ENCODE results near the gene HDAC4. TPM values are rescaled to one million over a fixed set of nuclear protein-coding genes. Genes with fewer than 3 reads are reported as not detected.

The HDAC4 gene
- total RNA-seq, 2 experiments from 2014 or later = 22.6 to 24.5 TPM

DNA sequence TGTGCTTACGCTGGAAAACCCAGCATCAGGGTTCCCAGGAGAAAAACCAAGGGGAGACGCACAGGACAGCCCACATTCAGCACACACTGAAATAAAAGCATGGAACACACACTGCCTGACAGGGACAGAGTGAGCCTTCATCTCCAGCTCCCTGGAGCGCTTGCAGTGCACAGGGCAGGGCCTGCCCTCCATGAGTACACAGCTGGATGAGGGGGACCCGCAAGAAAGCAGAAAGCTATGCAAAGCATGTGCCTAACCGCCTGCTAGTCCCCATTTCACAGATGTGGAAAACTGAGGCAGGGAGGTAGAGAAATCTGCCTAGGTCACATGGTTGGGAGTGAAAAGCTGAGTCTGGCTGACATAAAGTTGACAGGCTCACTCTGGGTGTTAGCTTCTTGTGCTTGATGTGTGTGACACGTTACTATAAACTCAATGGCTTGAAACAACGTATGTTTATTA is 187.1 kb downstream of the HDAC4 start:
- intact Hi-C loops (cut with micrococcal nuclease) = no loop called here
- Mint-ChIP-seq H3K27me3 (no peaks in the 10 kb centered on the region), H3K4me1 (ENCODE audit: low read depth) (peaks cover 55% of the 10 kb centered on the region), H3K4me3 (no peak overlapping the region), H3K27ac (no peak overlapping the region), H3K9me3 (no peaks in the 10 kb centered on the region), H3K36me3 (ENCODE audit: low read depth) (peaks cover 4% of the 10 kb centered on the region)
- ChIA-PET CTCF (interaction anchor here (1.2 kb wide), 1 partner anchor 8 kb away, joined by 3 read pairs; no protein-coding TSS in a partner anchor), POLR2A (interaction anchor here (1.0 kb wide), 1 partner anchor 114 kb away, joined by 3 read pairs; no protein-coding TSS in a partner anchor)
- ATAC-seq = no peak
- TF ChIP-seq, protein P1, sequence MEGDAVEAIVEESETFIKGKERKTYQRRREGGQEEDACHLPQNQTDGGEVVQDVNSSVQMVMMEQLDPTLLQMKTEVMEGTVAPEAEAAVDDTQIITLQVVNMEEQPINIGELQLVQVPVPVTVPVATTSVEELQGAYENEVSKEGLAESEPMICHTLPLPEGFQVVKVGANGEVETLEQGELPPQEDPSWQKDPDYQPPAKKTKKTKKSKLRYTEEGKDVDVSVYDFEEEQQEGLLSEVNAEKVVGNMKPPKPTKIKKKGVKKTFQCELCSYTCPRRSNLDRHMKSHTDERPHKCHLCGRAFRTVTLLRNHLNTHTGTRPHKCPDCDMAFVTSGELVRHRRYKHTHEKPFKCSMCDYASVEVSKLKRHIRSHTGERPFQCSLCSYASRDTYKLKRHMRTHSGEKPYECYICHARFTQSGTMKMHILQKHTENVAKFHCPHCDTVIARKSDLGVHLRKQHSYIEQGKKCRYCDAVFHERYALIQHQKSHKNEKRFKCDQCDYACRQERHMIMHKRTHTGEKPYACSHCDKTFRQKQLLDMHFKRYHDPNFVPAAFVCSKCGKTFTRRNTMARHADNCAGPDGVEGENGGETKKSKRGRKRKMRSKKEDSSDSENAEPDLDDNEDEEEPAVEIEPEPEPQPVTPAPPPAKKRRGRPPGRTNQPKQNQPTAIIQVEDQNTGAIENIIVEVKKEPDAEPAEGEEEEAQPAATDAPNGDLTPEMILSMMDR (IDR thresholded peaks at IDR 0.05) = no peak
- no peak for DNase-seq

DNA sequence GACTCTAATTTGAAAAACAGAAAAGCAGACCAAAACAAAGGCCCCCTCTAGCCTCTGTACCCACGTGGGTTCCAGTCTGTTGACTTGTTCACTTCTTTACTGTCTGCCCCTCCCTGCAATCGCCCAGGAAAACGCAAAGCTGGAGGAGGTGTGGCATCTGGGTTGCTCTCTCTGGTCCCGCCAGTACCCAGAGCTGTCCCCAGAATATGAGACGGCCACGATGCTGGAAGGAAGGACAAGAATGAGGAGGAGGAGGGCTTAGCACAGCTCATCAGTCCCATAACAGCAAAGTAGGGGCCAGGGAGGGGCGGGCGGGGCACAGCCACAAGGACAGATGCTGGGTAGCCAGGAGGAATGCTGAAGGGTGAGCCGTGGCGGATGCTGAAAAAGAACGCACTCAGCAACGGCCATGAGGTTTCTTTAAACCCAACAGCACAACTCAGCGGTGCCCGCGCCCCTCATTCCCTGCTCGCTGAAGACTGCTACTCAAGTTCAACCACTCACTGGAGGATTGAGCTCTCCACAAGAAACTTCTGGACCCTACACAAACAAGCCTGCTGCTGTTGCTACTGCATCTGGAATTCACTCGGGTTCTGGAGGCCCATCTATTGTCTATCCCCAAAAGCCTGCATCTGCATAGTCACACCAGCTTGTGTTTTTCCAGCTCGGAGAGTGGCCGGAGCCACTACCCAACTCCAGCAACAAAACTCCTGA is 187.7 kb downstream of the HDAC4 start:
- no peak overlapping the region for H3K4me3 Mint-ChIP-seq
- H3K27me3 Mint-ChIP-seq = no peaks in the 10 kb centered on the region
- no peaks in the 10 kb centered on the region for H3K9me3 Mint-ChIP-seq
- DNase-seq (no peak), ATAC-seq (no peak)
- peaks cover 55% of the 10 kb centered on the region for H3K4me1 Mint-ChIP-seq (ENCODE audit: low read depth)
- POLR2A ChIA-PET = interaction anchor here (0.9 to 2.6 kb wide), 3 partner anchors 11 to 115 kb away, joined by 3 to 7 read pairs (median 3); no protein-coding TSS in a partner anchor
- TF ChIP-seq, protein P1 (IDR thresholded peaks at IDR 0.05) = no peak
- H3K27ac Mint-ChIP-seq = no peak overlapping the region
- CTCF ChIA-PET = no interaction called here
- H3K36me3 Mint-ChIP-seq (ENCODE audit: low read depth) = peaks cover 4% of the 10 kb centered on the region
- intact Hi-C loops (cut with micrococcal nuclease) = no loop called here

DNA sequence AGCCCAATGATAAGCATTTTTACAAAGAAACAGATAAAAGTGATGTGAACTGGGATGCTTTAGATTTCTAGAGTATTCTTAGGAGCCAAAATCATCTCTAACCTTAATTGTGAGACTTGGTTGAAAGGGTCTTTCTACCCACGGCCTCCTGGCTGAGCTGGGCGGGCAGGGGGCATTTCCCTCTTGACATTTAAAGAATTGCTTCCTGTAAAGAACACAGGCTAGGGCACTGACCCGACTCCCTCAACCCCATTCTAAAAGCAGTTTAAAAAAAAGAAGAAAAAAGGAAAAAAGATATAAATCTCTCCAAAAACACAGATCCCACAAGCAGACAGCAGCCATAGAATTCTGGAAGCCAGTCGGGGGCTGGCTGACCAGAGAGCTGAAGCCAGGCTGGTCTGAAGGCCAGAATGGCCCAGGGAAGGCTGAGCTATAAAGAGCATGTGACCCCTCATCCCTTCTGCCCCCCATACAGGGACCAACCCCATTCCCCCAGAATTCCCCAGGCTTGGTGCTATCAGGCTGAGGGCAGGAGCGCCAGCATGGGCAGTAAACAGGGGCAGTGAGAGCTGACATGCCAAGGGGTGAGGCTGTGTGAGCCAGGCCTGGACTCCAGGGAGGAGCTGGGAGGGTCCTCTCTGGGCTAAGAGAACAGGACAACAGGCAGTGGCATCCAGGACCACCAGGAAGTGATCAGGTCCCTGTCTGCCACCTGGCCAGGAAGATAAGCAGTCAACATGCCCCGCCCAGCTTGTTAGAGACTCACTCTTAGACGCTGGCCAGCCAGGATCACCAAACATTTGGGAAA is 188.5 kb downstream of the HDAC4 start:
- Mint-ChIP-seq H3K4me1 (ENCODE audit: low read depth) (peaks cover 47% of the 10 kb centered on the region), H3K4me3 (no peak overlapping the region), H3K9me3 (no peaks in the 10 kb centered on the region), H3K27me3 (no peaks in the 10 kb centered on the region), H3K36me3 (ENCODE audit: low read depth) (peaks cover 4% of the 10 kb centered on the region), H3K27ac (no peak overlapping the region)
- DNase-seq (no peak), ATAC-seq (no peak)
- TF ChIP-seq, protein P1 (IDR thresholded peaks at IDR 0.05) = no peak
- intact Hi-C loops (cut with micrococcal nuclease) = no loop called here
- ChIA-PET POLR2A (interaction anchor here (0.9 to 2.6 kb wide), 3 partner anchors 9 to 16 kb away, joined by 3 to 7 read pairs (median 5); no protein-coding TSS in a partner anchor), CTCF (no interaction called here)

DNA sequence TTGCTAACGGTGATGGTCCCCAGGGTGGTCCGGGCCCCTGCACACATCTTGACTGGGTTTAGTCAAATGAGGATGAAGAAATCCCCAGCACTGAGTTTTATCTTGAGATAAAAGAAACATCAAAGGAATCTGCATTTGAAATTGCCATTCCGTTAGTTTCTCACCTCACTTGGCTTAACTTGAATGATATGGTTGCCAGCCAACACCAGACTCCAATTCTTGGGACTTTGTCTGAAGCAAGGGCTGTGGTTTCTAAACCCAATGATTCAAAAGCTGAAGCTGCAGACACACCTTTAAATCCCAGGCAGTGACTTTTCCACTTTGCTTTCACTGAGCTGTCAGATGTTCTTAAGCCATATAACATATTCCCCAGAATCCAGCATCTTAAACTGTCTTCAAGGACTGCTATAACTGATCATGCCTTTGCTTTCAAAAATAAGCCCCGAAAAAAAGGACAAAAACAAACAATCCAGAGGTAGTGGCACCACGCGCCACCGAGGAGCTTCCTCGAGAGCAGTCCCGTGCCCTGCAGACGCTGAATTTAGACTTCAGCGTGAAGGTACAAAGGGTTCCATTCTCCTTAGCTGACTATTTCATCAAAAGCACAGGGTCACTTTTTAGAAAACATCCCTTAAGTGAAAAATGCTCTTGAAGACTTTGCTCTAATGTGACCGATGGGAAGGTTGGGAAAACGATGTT is 189.3 kb downstream of the HDAC4 start:
- intact Hi-C loops (cut with micrococcal nuclease) = no loop called here
- H3K4me3 Mint-ChIP-seq = no peak overlapping the region
- no peaks in the 10 kb centered on the region for H3K27me3 Mint-ChIP-seq
- no peaks in the 10 kb centered on the region for H3K9me3 Mint-ChIP-seq
- H3K27ac Mint-ChIP-seq = no peak overlapping the region
- peaks cover 39% of the 10 kb centered on the region for H3K4me1 Mint-ChIP-seq (ENCODE audit: low read depth)
- DNase-seq (no peak), ATAC-seq (no peak)
- H3K36me3 Mint-ChIP-seq (ENCODE audit: low read depth) = peaks cover 4% of the 10 kb centered on the region
- ChIA-PET POLR2A (interaction anchor here (1.0 to 2.6 kb wide), 3 partner anchors 10 to 55 kb away, joined by 3 to 7 read pairs (median 5); no protein-coding TSS in a partner anchor), CTCF (no interaction called here)
- TF ChIP-seq, protein P1 (IDR thresholded peaks at IDR 0.05) = no peak

All from activated CD8-positive, alpha-beta T cell treated with anti-CD3 and anti-CD28 coated beads for 36 hours (primary cell).